ENCODE measurements around the gene FXYD3.
A peak's percentile ranks its signal among the peaks of the same experiment; 100 is the strongest.
"Not testable (repeated sequence)": the region's sequence is repeated elsewhere in the genome, so short reads cannot be mapped to it uniquely, and the experiment has no call there.

FXYD3 gene

DNA sequence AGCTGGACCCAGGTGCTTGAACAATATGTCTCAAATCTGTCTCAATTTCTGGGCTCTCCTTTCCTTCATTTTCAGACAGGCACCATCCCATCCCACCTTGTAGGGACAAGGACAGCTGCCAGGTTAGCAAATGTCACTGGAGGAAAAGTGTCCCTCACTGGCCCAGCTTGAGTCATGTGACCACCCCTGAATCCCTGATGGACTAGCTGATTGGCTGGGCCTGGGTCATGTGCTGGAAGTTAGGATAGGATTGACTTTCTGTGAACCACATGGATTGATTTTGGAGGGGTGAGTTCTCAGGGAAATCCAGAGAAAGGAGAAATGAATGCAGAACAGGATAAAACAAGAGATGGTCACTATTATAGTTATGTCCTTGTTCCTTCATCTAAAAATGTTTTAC is 28.2 kb upstream of the FXYD3 start:
- DNase-seq: no peak

DNA sequence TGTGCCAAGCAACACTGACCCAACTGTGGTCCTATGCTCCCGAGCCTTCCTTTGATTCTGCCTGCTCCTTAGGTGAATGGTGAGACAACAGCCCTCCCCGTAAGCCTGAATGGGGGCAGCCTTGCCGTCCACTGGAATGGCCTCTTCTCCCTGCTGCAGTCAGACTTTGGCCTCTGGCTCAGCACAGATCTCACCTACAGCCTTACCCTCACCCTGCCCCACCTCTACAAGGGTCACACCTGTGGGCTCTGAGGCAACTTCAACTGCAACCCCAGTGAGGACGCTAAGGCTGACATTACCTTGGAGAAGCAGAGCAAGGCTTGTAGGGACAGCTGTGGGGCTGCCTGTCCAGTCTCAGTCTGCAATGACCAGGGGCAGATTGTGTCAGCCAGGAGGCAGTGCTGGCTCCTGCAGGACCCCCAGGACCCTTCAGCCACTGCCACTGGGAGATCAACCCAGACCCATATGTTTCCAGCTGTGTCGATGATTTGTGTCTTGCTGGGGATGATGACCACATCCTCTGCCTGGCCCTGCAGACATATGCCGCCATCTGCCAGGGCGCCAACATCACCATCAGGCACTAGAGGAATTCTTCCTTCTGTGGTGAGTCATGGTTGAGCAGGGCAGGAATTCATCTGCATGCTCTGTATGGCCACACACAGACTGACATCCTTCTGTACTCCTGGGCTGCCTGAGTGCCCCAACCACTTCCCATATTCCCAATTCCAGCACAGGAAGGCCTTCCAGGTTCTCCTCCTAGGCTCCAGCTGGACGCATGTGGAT is 27.3 kb upstream of the FXYD3 start:
- DNase-seq: no peak

DNA sequence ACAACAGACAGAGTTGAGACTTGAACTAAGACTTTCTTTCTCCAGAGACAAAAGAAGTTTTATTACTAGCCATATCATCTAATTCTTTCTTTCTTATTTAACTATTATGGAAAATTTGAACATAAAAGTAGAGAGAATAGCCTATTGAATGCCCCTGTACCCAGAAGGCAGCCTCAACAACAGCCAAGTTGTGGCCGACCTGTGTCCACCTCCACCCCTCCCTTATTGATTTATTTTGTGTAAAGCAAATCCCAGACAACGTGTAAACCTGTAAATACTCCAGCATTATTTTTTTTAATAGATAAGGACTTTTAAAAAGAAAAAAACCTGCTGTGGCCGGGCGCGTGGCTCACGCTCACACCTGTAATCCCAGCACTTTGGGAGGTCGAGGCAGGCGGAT is 26.1 kb upstream of the FXYD3 start:
- DNase-seq: no peak

DNA sequence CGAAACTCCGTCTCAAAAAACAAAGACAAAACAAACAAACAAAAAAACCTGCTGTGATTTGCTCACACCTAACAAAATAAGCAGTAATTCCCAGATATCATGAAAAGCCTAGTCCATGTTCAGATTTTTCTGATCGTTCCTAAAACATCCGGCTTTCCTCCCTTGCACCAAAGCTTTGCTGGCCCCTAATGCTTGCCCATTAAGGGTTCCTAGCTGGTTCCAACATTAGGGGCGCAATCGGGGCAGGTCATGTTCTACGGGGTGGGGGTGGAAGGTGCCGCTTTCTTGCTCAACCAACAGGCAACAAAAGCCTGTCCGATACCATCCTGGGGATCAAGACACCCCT is 25.5 kb upstream of the FXYD3 start:
- no peak for DNase-seq

DNA sequence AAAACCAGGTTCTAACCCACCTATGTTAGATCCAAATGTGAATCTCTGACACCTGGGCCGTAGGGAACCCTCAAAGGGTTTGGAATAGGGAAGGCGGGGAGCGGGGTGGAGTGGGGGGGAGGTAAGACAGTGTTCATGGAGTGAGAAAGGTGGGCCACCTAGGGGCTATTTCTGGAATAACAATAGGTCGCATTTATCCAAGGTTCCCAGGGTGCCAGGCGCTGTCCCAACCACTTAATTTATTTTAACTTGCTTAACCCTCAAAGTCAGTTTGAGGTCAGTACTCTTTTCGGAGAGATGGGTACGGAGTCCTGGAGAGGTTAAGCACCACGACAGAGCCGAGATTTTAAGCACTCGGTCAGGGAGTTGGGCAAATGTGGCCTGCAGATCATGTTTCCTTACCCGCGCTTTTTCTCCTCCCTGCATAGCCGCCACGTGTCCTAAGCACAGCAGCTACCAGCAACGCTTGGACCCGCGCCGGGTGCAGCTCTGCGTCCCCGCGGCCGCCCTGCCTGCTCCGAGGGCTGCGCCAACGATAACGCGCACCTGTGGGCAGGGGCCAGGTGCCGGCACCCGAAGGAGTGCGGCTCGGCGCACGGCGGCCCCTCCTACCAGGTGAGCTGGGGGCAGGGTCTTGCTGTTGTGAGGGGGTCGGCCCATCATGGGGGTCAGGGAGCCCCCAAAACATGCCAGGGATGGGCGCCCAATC is 25.0 kb upstream of the FXYD3 start:
- DNase-seq: peak; percentile 60 to 61

DNA sequence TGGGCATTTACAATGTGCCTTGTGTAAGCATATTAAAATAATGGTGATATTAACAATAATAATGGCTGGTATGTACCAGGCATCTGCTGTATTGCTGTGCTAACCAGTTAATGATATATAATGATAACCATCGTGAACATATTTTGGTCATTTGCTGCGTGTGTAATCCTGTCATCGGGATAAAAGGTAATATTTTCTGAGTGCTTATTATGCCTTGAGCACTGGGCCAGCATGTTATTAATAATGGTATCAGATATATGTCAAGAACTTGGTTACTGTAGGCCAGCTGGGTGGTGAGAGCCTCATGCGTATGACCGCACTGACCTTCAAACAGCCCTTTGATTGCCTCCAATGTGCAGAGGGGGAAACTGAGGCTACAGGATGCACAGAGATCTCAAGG is 22.2 kb upstream of the FXYD3 start:
- no peak for DNase-seq

DNA sequence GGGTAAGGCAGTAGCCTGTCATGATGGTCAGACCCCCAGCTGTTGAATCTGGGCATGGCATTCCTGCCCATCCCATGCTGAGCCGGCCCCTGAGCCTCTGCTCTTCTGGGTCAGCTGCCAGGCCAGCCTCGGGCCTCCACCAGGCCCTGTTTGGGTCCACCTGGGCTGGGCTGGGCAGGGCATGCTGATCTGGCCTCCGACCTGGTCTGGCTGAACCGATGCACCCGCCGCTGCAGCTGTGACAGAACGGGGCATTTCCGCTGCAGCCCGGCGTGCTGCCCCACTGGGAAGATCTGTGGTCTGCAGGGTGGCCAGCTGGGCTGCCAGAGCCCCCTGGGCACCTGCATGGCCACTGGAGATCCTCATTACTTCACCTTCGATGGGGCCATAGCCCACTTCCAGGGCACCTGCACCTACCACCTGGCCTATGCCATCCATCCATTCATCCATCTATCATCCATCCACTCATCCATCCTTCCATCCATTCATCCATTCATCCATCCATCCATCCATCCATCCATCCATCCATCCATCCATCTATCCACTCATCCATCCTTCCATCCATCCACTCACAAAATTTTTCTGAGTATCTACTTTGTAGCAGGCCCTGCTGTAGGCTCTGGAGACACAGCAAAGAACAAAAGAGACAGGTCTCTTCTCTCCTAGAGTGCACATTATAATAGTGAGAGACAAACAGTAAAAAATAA is 21.5 kb upstream of the FXYD3 start:
- DNase-seq: no peak

DNA sequence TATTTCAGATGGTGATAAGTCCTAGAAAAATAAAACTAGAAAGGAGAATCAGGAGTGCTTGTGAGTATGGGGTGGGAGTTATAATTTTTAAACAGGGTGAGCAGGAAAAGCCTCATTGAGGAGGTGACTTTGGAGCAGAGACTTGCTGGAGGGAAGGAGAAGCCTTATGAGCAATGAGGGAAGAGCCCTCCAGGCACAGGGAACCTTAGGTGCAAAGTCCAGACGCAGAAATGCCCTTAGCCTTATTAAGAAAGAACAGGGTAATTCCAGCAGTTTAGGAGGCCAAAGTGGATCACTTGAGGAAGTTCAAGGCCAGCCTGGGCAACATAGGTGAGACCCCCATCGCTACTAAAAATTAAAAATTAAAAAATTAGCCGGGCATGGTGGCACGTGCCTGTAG is 21.0 kb upstream of the FXYD3 start:
- DNase-seq: no peak

DNA sequence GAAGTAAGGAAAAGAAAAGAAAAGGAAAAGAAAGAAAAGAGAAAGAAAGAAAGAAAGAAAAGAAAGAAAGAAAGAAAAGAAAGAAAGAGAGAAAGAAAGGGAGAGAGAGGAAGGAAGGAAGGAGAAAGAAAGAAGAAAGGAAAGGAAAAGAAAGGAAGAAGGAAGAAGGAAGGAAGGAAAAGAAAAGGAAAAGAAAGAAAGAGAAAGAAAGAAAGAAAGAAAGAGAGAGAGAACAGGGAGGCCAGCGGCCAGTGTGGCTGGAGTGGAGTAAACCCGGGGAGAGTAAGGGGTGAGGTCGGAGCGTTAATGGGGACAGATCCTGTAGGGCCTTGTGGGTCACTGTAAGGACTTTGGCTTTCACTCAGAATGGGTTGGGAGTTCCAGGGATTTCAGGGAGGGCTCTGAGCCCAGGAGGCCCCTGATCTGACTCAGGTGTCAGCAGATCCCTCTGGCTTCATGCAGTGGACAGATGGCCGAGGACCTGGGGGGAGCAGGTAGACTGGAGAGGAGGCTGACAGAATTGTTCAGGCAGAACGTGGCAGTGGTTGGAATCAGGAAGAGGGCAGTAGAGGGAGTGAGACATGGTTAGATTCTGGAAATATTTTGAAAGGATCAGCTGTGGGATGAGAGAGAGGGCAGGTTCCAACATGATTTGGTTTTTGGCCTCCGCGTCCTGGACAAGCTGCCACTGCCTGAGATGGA is 19.8 kb upstream of the FXYD3 start:
- DNase-seq: no peak

DNA sequence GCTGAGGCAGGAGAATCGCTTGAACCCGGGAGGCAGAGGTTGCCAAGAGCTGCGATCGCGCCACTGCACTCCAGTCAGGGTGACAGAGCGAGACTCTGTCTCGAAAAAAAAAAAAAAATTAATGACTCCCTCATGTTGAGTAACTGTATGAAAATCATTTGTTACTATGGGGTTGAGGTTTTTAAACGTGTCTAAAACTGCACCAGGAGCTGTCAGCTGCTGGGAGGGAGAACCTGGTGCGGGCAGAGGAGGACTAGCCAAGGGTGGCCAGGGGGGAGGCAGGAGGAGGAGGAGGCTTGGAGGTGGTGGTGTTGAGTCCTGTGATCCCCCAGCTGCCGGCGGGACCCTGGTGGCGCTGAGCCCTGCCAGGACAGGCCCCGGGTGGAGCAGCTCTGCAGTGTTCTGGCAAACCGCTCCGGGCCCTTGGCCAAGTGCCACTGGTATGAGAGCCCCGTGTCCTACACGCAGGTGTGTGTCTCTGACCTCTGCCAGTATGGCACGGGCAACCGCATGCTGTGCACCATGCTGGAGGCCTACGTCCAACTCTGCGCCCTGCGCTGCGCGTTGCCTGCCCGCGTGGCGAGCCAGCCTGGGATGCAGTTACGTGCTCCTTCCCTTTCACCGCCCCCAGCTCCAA is 17.1 kb upstream of the FXYD3 start:
- no peak for DNase-seq

DNA sequence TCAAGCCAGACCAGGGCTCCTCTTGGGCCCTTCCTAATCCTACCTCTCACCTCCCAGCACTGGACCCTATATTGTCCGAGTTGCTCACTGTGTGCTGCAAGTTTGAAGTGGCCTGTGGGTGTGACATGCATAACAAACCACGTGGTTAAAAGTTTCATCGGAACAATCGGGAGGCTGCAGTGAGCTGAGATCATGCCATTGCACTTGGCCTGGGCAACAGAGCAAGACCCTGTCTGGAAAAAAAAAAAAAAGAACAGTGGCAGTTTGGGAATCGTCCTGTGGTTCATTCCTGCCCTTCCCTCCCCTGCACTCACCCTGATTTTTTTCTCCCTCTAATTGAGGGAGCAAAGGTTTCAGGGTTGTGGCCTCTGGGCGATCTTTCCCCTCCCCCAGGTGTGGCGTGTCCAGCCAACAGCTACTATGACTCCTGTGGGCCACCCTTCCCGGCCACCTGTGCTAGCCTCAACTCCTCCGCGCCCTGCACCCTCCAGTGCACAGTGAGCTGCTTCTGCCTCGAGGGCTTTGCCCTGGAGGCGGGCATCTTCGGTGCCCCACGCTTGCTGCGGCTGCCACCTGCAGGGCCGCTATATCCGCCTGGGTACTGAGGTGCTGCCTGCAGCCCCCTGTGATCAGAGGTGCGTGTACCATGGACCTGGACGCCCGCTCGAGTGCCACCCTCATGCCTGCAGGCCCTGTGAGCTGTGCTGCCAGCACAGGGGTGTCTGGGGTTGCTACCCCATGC is 16.3 kb upstream of the FXYD3 start:
- no peak for DNase-seq

DNA sequence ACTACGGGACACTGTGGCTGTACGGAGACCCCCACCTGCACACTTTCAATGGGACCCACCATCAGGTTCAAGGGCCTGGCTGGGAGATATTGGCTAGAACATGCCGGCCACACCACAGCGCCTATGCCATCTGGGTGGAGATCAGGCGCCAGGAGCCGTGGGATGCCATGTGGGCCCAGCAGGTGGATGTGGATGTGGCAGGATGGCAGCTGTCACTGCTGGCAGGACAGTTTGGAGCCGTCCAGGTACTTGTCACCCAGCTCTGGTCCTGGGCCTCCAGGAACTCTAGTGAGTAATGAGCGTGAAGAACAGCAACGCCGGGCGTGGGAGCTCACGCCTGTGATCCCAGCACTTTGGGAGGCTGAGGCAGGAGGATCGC is 15.7 kb upstream of the FXYD3 start:
- DNase-seq: no peak

DNA sequence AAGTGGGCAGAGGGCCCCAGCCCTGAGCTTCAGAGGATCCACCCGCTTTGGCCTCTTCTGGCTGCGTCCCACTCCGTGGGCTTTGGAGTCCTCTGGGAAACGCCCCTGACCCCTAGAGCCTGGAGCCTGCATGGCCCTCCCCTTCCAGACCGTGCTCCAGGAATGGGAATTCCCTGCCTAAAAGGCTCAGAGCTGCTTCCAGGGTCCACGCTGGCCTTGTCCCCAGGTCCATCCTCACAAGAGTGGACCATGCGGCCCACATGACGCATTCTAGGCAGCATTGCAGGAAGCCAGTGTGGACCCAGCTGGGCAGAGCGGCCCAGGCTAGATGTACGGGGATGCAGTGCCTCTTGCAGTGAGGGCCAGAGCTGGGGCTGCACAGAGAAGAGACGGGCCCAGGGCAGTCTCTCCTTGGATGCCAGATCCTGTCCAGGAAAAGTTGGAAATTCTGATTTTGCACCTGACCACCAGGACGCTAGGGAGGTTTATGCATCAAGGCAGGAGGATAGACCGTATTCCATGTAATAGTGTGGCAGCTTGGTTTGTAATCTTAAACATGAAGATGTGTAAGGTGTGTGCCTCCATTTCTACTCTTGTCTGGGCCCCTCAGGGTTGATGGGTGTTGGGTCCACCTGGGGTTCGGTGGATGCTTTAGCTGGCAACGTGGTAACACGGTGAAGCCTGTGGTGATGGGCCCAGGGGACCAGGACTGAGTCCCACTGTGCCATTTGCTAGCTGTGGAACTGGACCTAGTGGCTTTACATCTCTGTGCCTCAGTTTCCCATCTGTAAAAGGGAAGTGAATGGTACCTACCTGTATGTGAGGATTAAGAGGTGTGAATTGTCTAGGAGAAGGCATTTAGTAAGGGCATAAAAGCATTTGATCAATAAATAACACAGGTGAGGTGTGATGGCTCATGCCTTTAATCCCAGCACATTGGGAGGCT is 14.8 kb upstream of the FXYD3 start:
- DNase-seq: no peak

DNA sequence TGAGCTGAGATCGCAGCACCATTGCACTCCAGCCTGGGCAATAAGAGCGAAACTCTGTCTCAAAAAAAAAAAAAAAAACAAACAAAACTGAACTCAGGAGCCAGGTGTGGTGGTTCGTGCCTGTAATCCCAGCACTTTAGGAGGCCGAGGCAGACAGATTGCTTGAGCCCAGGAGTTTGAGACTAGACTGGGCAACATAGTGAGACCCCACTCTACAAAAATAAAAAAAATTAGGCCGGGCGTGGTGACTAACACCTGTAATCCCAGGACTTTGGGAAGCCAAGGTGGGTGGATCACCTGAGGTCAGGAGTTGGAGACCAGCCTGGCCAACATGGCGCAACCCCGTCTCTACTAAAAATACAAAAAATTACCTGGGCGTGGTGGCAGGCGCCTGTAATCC is 13.7 kb upstream of the FXYD3 start:
- not testable (repeated sequence) for DNase-seq

DNA sequence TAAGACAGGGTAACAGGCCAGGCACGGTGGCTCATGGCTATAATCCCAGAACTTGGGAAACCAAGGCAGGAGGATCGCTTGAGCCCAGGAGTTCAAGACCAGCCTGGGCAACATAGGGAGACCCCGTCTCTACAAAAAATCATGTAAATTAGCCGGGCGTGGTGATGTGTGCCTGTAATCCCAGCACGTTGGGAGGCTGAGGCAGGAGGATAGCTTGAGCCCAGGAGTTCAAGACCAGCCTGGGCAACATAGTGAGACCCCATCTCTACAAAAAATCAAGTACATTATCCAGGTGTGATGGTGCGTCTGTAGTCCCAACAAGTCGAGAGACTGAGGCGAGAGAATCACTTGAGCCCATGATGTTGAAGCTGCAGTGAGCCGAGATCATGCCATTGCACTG is 12.0 kb upstream of the FXYD3 start:
- not testable (repeated sequence) for DNase-seq

DNA sequence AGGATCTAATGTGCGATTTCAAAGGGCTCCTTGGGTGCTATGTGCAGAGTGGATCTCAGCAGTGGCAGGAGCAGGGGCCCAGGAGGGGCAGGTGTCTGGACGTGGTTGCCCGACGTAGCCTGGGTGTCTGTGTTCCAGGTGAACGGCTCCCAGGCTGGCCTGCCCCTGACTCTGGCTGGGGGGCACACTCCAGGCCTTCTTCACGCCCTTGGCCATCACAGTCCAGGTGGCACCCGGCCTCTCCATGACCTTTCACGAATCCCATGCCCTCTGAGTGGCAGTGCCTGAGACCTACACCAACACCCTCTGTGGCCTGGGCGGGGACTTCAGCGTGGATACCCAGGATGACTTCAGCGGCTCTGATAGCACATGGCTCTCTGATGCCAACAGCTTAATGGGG is 11.3 kb upstream of the FXYD3 start:
- no peak for DNase-seq

DNA sequence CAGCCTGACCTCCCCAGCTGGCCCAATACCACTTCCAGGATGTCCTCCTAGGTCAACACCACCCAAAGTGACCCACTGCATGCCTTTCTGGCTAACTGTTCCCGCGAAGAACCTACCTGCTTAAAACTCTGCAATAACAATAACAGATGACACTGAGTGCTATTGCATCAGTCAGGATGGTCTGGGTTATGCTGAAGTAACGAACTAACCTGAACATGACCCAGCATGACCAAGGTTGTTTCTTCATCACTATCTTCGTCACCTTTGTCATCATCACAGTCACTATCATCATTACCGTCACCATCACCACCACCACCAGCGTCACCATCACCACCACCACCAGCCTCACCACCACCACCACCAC is 10.6 kb upstream of the FXYD3 start:
- no peak for DNase-seq

DNA sequence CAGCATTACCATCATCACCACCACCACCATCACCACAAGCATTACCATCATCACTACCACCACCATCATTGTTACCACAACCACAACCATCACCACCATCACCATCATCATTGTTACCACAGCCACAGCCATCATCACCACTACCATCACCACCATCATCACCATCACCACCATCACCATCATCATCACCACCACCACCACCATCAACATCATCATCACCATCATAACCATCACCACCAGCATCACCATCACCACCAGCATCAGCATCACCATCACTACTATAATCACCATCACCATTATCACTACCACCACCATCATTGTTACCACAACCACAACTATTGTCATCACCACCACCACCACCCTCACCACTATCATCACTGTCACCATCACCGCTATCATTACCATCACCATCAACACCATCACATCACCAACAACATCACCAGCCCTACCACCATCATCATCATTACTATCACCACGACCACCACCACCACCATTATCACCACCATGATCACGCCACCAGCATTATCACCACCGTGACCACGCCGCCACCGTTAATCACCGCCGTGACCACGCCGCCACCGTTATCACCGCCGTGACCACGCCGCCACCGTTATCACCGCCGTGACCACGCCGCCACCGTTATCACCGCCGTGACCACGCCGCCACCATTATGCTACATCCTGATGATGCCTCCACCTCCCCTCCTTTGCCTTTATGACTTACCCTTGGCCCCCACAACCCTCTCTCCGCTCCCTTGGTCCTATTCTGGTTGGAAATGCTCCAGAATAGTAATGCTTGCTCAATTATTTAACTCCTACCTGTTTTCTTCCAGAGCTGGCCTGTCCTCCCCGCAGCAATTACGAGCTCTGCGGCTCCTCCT is 10.0 kb upstream of the FXYD3 start:
- DNase-seq: no peak

DNA sequence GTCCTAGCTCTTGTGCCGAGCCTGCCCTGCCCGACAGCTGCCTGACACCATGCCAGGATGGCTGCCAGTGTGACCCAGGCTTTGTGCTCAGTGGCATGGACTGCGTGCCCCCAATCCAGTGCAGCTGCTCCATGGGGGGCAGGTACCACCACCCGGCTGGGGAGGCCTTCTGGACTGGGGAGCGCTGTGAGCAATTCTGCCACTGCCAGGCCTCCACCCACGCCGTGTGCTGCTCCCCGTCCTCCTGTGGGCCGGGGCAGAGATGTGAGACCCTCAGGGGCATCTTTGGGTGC is 9.4 kb upstream of the FXYD3 start:
- no peak for DNase-seq

DNA sequence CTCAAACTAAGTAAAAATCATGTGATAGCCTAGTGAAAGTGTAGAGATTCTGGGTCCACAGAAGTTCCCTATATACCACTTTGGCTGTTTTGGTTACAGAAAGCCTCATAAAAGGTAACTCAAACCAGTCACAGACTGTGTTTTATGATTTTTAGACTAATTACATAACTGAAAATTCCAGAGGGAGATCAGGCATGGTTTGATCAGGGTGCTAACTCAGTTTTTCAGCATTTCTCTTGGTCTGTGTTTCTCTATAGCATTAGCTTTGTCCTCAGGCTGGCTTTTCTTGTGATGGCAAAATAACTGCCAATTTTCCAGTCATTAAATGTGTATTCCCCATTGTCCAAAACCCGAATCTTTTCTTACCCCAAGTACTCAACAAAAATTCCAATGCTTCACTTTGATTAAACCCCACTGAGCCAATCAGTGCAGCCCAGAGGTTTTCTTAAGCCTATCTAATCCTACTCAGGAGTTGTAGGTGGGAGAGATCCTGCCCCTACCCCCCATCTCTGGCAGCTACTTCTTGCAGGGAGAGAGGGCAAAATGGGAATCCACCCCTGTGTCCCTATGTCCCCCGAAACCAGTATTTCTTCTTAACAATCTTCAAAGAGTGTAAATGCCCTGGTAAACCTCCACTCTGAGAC is 8.6 kb upstream of the FXYD3 start:
- DNase-seq: no peak
